IMR-90 (cell line): Measurements from ENCODE around the gene C14orf180. TPM values are rescaled to one million over a fixed set of nuclear protein-coding genes. Genes with fewer than 3 reads are reported as not detected.

ENCODE experiments used
- ATAC-seq: fragments of 200-7000 bp; cut with Tn5 transposase; 2 replicates; pipeline ENCODE4 v1.9.1; 2020; ENCODE audit warnings: low read depth, mild to moderate bottlenecking, moderate library complexity
- BruUV-seq: library from RNA; stranded (reverse); fragments of 400-500 nt; replicated peaks from 2 replicates; lab custom pipeline; 2021; lab: Mats Ljungman, UMichigan
- CTCF ChIA-PET: fragments of 300-600 bp; formaldehyde crosslinking; extraction: SDS; loops from one replicate; lab custom pipeline; 2021; ENCODE audit warnings: antibody characterized with exemption; lab: Yijun Ruan, JAX
- POLR2A ChIA-PET: fragments of 300-600 bp; sonication (Branson Sonifier 250); formaldehyde crosslinking; loops from one replicate; lab custom pipeline; 2022; ENCODE audit warnings: antibody characterized with exemption; ENCODE audit not compliant: unreplicated experiment; lab: Charles Lee
- DNase-seq: peaks from one replicate; pipeline ENCODE4 v3.0.0; 2013
- H2AFZ ChIP-seq: replicated peaks from 2 replicates; pipeline ENCODE3; 2013; ENCODE audit warnings: low read length, mild to moderate bottlenecking; ENCODE audit not compliant: poor library complexity
- H2AK5ac ChIP-seq: 2 replicates; pipeline ENCODE4 v1.6.1; 2013; ENCODE audit warnings: low read depth, low read length, inconsistent platforms
- H2AK9ac ChIP-seq: replicated peaks from 2 replicates; pipeline ENCODE3; 2013; ENCODE audit warnings: mild to moderate bottlenecking, low read depth, low read length, moderate library complexity; ENCODE audit not compliant: poor library complexity
- H2BK120ac ChIP-seq: 2 replicates; pipeline ENCODE4 v1.6.1; 2013; ENCODE audit warnings: low read depth, low read length, inconsistent platforms
- H2BK15ac ChIP-seq: 3 replicates; pipeline ENCODE4 v1.6.1; 2013; ENCODE audit warnings: low read depth, low read length, inconsistent platforms
- H2BK20ac ChIP-seq: 2 replicates; pipeline ENCODE4 v1.6.1; 2013; ENCODE audit warnings: low read depth, mild to moderate bottlenecking, inconsistent platforms, low read length, moderate library complexity
- H2BK5ac ChIP-seq: 2 replicates; pipeline ENCODE4 v1.6.1; 2013; ENCODE audit warnings: mild to moderate bottlenecking, low read depth, low read length, inconsistent platforms; ENCODE audit not compliant: poor library complexity, severe bottlenecking
- H3K14ac ChIP-seq: replicated peaks from 2 replicates; pipeline ENCODE4 v1.6.1; 2013; ENCODE audit warnings: low read depth, low read length, inconsistent platforms
- H3K18ac ChIP-seq: 2 replicates; pipeline ENCODE4 v1.6.1; 2013; ENCODE audit warnings: low read depth, low read length, control low read depth
- H3K23ac ChIP-seq: 2 replicates; pipeline ENCODE4 v1.6.1; 2013; ENCODE audit warnings: low read depth, low read length, inconsistent platforms
- H3K27ac ChIP-seq: 2 replicates; pipeline ENCODE4 v1.5.1; 2013; ENCODE audit warnings: mild to moderate bottlenecking, control low read depth, low read length; ENCODE audit not compliant: insufficient read depth
- H3K27me3 ChIP-seq: 2 replicates; pipeline ENCODE4 v1.6.1; 2013; ENCODE audit warnings: low read length; ENCODE audit not compliant: control insufficient read depth, insufficient read depth
- H3K36me3 ChIP-seq: 2 replicates; pipeline ENCODE4 v1.6.1; 2013; ENCODE audit warnings: low read length, mixed read lengths; ENCODE audit not compliant: control insufficient read depth, insufficient read depth
- H3K4ac ChIP-seq: 2 replicates; pipeline ENCODE4 v1.6.1; 2013; ENCODE audit warnings: low read depth, low read length, inconsistent platforms
- H3K4me1 ChIP-seq: 2 replicates; pipeline ENCODE4 v1.6.1; 2013; ENCODE audit warnings: low read length, mixed read lengths; ENCODE audit not compliant: control insufficient read depth, insufficient read depth
- H3K4me2 ChIP-seq: 2 replicates; pipeline ENCODE4 v1.6.1; 2013; ENCODE audit warnings: low read depth, mild to moderate bottlenecking, control low read depth, low read length, moderate library complexity
- H3K4me3 ChIP-seq: 2 replicates; pipeline ENCODE4 v1.5.1; 2013; ENCODE audit warnings: low read depth, mild to moderate bottlenecking, control low read depth, low read length, moderate library complexity; ENCODE audit not compliant: insufficient read depth
- H3K56ac ChIP-seq: 2 replicates; pipeline ENCODE4 v1.6.1; 2013; ENCODE audit warnings: low read length, inconsistent platforms; ENCODE audit not compliant: insufficient read depth; ENCODE audit errors: extremely low read depth
- H3K79me1 ChIP-seq, 2 experiments: 2 replicates each; pipeline ENCODE4 v1.6.1; 2013; ENCODE audit warnings: low read length in 2 of 2, inconsistent platforms in 1 of 2, low read depth in 1 of 2
- H3K9ac ChIP-seq: 2 replicates; pipeline ENCODE4 v1.6.1; 2013; ENCODE audit warnings: low read depth, low read length, control low read depth
- H3K9me1 ChIP-seq: 2 replicates; pipeline ENCODE4 v1.6.1; 2013; ENCODE audit warnings: low read length, inconsistent platforms; ENCODE audit not compliant: insufficient read depth
- H3K9me3 ChIP-seq: 2 replicates; pipeline ENCODE4 v1.6.1; 2013; ENCODE audit warnings: low read length; ENCODE audit not compliant: control insufficient read depth, insufficient read depth
- H4K20me1 ChIP-seq: 2 replicates; pipeline ENCODE4 v1.6.1; 2013; ENCODE audit warnings: low read length, inconsistent platforms; ENCODE audit not compliant: insufficient read depth
- H4K5ac ChIP-seq: 2 replicates; pipeline ENCODE4 v1.6.1; 2013; ENCODE audit warnings: mild to moderate bottlenecking, low read depth, low read length, control low read depth
- H4K8ac ChIP-seq, 2 experiments: 2 replicates each; pipeline ENCODE4 v1.6.1; 2013; ENCODE audit warnings: low read depth in 2 of 2, low read length in 2 of 2, control low read depth in 1 of 2, inconsistent platforms in 1 of 2
- H4K91ac ChIP-seq: 2 replicates; pipeline ENCODE4 v1.6.1; 2013; ENCODE audit warnings: low read depth, low read length, inconsistent platforms; ENCODE audit not compliant: insufficient read depth
- FOS ChIP-seq: fragments of 150-350 bp; IDR thresholded peaks from 2 replicates; pipeline ENCODE4 v1.6.1; 2016; ENCODE audit warnings: low read depth, low read length
- MAFK ChIP-seq: IDR thresholded peaks from 2 replicates; pipeline ENCODE4 v1.6.1; 2012; ENCODE audit warnings: low read depth, low read length, improper control_type of control experiment
- MAZ ChIP-seq: IDR thresholded peaks from 2 replicates; pipeline ENCODE4 v1.6.1; 2012; ENCODE audit warnings: low read depth, mild to moderate bottlenecking, low read length, improper control_type of control experiment, moderate library complexity, borderline replicate concordance
- MXI1 ChIP-seq: IDR thresholded peaks from 2 replicates; pipeline ENCODE4 v1.6.1; 2012; ENCODE audit warnings: low read depth, mild to moderate bottlenecking, low read length, moderate library complexity, borderline replicate concordance
- NFE2L2 ChIP-seq: fragments of 150-350 bp; IDR thresholded peaks from 2 replicates; pipeline ENCODE4 v1.6.1; 2016; ENCODE audit warnings: low read depth, mild to moderate bottlenecking, low read length
- POLR2A ChIP-seq: IDR thresholded peaks from 2 replicates; pipeline ENCODE4 v1.6.1; 2012; ENCODE audit warnings: mild to moderate bottlenecking, low read depth, low read length
- RAD21 ChIP-seq: IDR thresholded peaks from 2 replicates; pipeline ENCODE4 v1.6.1; 2012; ENCODE audit warnings: low read length, improper control_type of control experiment
- RCOR1 ChIP-seq: IDR thresholded peaks from 2 replicates; pipeline ENCODE4 v1.6.1; 2012; ENCODE audit warnings: mild to moderate bottlenecking, low read length, improper control_type of control experiment; ENCODE audit not compliant: insufficient replicate concordance
- RFX5 ChIP-seq: IDR thresholded peaks from 2 replicates; pipeline ENCODE4 v1.8.0; 2012; ENCODE audit warnings: low read depth, mild to moderate bottlenecking, low read length, moderate library complexity
- SMC3 ChIP-seq: fragments of 150-350 bp; IDR thresholded peaks from 2 replicates; pipeline ENCODE4 v1.6.1; 2016; ENCODE audit warnings: low read depth, mild to moderate bottlenecking, antibody characterized with exemption, low read length, moderate library complexity
- WGBS, 2 experiments: methylation state at CpG; one replicate each; pipeline versions ENCODE4 v1.1.5 to v1.1.7; 2013; ENCODE audit warnings: missing lambda C conversion rate in 2 of 2; ENCODE audit not compliant: insufficient read length in 1 of 2; ENCODE audit errors: extremely low coverage in 2 of 2; 5-methylcytosine and 5-hydroxymethylcytosine counted together
- dilution Hi-C: fragments of 300-500 bp; cut with HindIII; formaldehyde crosslinking; loops from one replicate; pipeline ENCODE4 v1.14.3; 2018; ENCODE audit warnings: low sequenced_read_pairs; ENCODE audit not compliant: unreplicated experiment
- in situ Hi-C: fragments of 300-500 bp; cut with MboI; formaldehyde crosslinking; loops from 3 replicates; pipeline ENCODE4 v1.14.3; 2019; ENCODE audit warnings: low sequenced_read_pairs, inconsistent platforms, mixed read lengths
- intact Hi-C: fragments of 100-400 bp; cut with micrococcal nuclease; formaldehyde crosslinking; loops from 2 replicates; pipeline ENCODE4 v1.10.0; 2022
- polyA plus RNA-seq, 3 experiments: library from polyadenylated mRNA; depleted of rRNA; stranded (reverse); fragments of >200 nt; gene quantifications; 2 replicates each; pipeline ENCODE4 v1.2.3, GENCODE V29; 2012; ENCODE audit warnings: low replicate concordance in 1 of 3
- total RNA-seq: library from RNA; depleted of rRNA; stranded (reverse); fragments of >200 nt; gene quantifications from 2 replicates; pipeline ENCODE4 v1.2.3, GENCODE V29; 2012
- TF ChIP-seq, protein P1 (sequence below): fragments of 150-350 bp; IDR thresholded peaks from 2 replicates; pipeline ENCODE4 v1.6.1; 2016; ENCODE audit warnings: low read depth, mild to moderate bottlenecking, low read length, moderate library complexity, borderline replicate concordance

C14orf180 gene
- total and polyA plus RNA-seq, 2 of the 4 experiments (the other 2 are of a cell fraction), result not detected

DNA sequence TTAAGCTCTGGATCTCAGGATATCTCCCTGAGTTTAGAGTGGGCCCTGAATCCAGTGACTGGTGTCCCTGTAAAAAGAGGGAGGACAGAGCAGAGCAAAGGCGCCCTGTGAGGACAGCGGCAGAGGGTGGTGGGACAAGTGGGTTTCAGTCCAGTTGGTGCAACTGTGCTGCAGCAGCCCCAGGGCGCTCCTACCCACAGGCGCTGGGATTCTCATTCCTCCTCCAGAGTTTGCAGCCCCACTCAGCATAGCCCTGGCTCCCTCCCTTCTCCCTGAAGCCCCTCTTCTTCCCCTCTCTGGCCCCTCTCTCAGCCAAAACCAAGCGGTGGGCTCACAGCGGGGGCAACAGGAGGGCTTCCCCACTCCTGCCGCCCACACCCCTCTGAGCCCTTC lies 23.4 kb downstream of the C14orf180 start:
- Histone ChIP-seq H3K4me2 (no peak overlapping the region), H4K5ac (no peak overlapping the region), H3K79me1 (no peaks in the 10 kb centered on the region), H4K8ac (no peak overlapping the region), H2BK5ac (no peak overlapping the region), H3K4ac (no peak overlapping the region), H2AFZ (no peak overlapping the region), H3K9me3 (no peaks in the 10 kb centered on the region), H3K14ac (no peak overlapping the region), H3K36me3 (no peaks in the 10 kb centered on the region), H2BK120ac (no peak overlapping the region), H2BK15ac (no peak overlapping the region), H3K9ac (no peak overlapping the region), H3K4me3 (no peak overlapping the region), H4K91ac (no peak overlapping the region), H3K27me3 (peaks cover 22% of the 10 kb centered on the region), H2BK20ac (no peak overlapping the region), H3K4me1 (no peaks in the 10 kb centered on the region), H4K20me1 (no peaks in the 10 kb centered on the region), H3K18ac (no peak overlapping the region), H3K56ac (no peak overlapping the region), H2AK9ac (no peak overlapping the region), H3K27ac (no peak overlapping the region), H3K23ac (no peak overlapping the region), H3K9me1 (no peaks in the 10 kb centered on the region), H2AK5ac (no peak overlapping the region)
- in situ Hi-C loops, result no loop called here
- dilution Hi-C loops, result no loop called here
- ATAC-seq (no peak), DNase-seq (no peak)
- BruUV-seq, result no TSS peak
- no CpG with 5 or more reads among the region's 7 CpGs for WGBS, 2 experiments
- CTCF ChIA-PET, result no interaction called here
- TF ChIP-seq FOS (no peak), MAFK (no peak), SMC3 (no peak), NFE2L2 (no peak), RCOR1 (no peak), RFX5 (no peak), MAZ (no peak), RAD21 (no peak), MXI1 (no peak), POLR2A (no peak)
- TF ChIP-seq, protein P1, sequence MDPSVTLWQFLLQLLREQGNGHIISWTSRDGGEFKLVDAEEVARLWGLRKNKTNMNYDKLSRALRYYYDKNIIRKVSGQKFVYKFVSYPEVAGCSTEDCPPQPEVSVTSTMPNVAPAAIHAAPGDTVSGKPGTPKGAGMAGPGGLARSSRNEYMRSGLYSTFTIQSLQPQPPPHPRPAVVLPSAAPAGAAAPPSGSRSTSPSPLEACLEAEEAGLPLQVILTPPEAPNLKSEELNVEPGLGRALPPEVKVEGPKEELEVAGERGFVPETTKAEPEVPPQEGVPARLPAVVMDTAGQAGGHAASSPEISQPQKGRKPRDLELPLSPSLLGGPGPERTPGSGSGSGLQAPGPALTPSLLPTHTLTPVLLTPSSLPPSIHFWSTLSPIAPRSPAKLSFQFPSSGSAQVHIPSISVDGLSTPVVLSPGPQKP, result no peak
- intact Hi-C loops, result no loop called here
- POLR2A ChIA-PET, result no interaction called here
